D721Med (cell line): ENCODE measurements around the gene MGAT5.

Experiments used
- DNase-seq: peaks from one replicate; pipeline ENCODE4 v3.0.0; 2011; ENCODE audit warnings: low spot score; ENCODE audit not compliant: insufficient read length
- FAIRE-seq: peaks from 2 replicates; lab custom pipeline; 2011; peaks lifted over from hg19 to GRCh38; lab: Jason Lieb, UNC
- CTCF ChIP-seq: IDR thresholded peaks from 2 replicates; pipeline ENCODE4 v1.5.1; 2012; ENCODE audit warnings: mild to moderate bottlenecking, control low read depth; ENCODE audit not compliant: insufficient read depth; ENCODE audit errors: missing control alignments

Gene MGAT5

GRCh38 chr2:134348239-134348638 lies 94.4 kb downstream of the MGAT5 start:
- no peak for FAIRE-seq
- no peak for DNase-seq
- TF ChIP-seq CTCF: no peak

GRCh38 chr2:134348760-134349159 lies 94.9 kb downstream of the MGAT5 start:
- TF ChIP-seq CTCF: no peak
- DNase-seq: no peak
- no peak for FAIRE-seq

- FAIRE-seq (no peak), DNase-seq (no peak)
- TF ChIP-seq CTCF: no peak
These were observed 97.1 kb downstream of the MGAT5 start for GRCh38 chr2:134351016-134351415.

- FAIRE-seq (no peak), DNase-seq (no peak)
- TF ChIP-seq CTCF: no peak
These were observed 98.0 kb downstream of the MGAT5 start for GRCh38 chr2:134351899-134352298.

- DNase-seq (no peak), FAIRE-seq (no peak)
- no peak for TF ChIP-seq CTCF
These were observed 99.0 kb downstream of the MGAT5 start for GRCh38 chr2:134352844-134353243.

GRCh38 chr2:134354611-134355010 lies 100.7 kb downstream of the MGAT5 start:
- FAIRE-seq: no peak
- no peak for DNase-seq
- TF ChIP-seq CTCF: no peak

GRCh38 chr2:134357814-134358213 lies 103.9 kb downstream of the MGAT5 start:
- TF ChIP-seq CTCF: no peak
- FAIRE-seq: no peak
- DNase-seq: no peak
